ENCODE measurements around the gene APPL2.
"Not testable (repeated sequence)": the region's sequence is repeated elsewhere in the genome, so short reads cannot be mapped to it uniquely, and the experiment has no call there.

Gene APPL2

DNA sequence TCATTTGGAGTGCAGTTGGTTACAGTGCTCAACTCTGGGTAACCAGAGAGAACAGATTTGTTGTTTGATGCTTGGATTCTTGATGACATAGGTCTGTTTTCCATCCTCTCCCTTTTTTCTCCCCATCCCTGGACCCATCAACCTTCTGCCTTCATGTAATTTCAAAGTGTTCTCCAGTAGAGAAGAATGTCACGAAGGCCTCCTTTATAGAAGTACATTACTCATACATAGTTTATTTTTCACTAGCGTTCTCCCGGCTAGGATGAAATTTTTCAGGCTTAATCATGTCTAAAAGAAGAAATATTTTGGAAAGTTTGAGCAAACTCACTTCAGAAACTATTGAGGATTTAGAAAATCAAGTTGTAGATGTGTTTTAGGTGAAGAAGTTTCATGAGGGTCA is 20.9 kb upstream of the APPL2 start:
- in situ Hi-C loops (cut with MboI; ENCODE audit: low sequenced_read_pairs), result no loop called here

GRCh38 chr12:105256431-105256830 is 20.5 kb upstream of the APPL2 start:
- in situ Hi-C loops (cut with MboI; ENCODE audit: low sequenced_read_pairs), result not testable (repeated sequence)

GRCh38 chr12:105256011-105256410 is 20.0 kb upstream of the APPL2 start:
- in situ Hi-C loops (cut with MboI; ENCODE audit: low sequenced_read_pairs), result no loop called here

- in situ Hi-C loops (cut with MboI; ENCODE audit: low sequenced_read_pairs), result no loop called here
These were observed 18.0 kb upstream of the APPL2 start for GRCh38 chr12:105253866-105254513.

GRCh38 chr12:105252901-105253300 is 16.9 kb upstream of the APPL2 start:
- in situ Hi-C loops (cut with MboI; ENCODE audit: low sequenced_read_pairs), result no loop called here

GRCh38 chr12:105245776-105246427 is 9.9 kb upstream of the APPL2 start:
- in situ Hi-C loops (cut with MboI; ENCODE audit: low sequenced_read_pairs), result not testable (repeated sequence)

DNA sequence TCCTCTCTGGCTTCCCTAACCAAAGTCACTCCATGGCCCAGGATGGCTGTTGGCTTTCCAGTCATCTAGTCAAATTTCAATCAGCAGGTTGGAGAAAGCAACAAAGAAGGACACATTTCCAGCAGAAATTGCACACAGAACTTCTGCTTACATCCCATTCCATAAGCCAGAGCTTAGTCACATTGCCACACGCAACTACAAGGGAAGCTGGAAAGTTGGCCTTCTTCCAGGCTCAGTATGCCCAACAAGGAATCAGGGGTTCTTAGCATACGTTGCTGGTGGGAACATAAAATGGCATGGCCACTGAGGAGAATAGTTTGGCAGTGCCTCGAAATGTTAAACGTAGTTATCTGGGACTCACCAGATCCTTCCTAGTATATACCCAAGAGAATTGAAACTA is 9.3 kb upstream of the APPL2 start:
- in situ Hi-C loops (cut with MboI; ENCODE audit: low sequenced_read_pairs), result no loop called here

DNA sequence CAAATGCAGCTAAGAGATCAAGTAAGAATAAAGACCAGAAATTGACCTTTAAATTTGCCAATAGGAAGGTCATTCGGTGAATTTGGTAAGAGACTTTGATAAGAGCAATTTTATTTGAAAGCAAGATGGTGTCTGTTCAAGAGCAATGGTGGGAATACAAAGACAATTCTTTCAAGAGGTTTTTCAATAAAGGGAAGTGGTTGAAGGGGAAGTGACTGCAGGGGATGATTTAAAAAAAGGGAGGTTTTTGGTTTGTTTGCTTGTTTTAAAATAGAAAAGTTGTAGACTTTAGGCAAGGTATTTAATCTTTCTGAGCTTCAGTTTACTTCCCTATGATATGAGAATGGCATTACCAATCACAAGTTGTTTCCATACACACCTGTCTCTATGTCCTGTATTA is 4.3 kb upstream of the APPL2 start:
- in situ Hi-C loops (cut with MboI; ENCODE audit: low sequenced_read_pairs), result no loop called here

GRCh38 chr12:105239304-105239703 is 3.3 kb upstream of the APPL2 start:
- in situ Hi-C loops (cut with MboI; ENCODE audit: low sequenced_read_pairs), result no loop called here

DNA sequence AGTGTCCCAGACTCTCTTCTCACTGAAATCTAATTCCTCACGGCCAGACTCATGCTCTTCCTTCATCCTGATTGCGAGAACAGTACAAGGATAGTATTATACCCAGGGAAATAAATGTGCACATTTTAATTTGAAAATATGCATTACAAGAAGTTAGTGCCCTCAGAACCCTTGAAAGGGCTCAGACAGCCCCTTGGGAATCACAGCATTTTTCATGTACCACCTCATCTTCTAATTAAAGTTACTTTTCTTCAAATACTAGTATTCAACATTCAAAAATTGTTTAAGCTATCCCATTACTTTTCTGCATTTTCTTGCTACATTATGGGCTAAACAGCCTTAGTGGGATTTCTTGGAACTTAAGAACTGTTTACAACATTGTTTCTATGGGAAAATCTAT is 1.7 kb upstream of the APPL2 start:
- in situ Hi-C loops (cut with MboI; ENCODE audit: low sequenced_read_pairs), result no loop called here

DNA sequence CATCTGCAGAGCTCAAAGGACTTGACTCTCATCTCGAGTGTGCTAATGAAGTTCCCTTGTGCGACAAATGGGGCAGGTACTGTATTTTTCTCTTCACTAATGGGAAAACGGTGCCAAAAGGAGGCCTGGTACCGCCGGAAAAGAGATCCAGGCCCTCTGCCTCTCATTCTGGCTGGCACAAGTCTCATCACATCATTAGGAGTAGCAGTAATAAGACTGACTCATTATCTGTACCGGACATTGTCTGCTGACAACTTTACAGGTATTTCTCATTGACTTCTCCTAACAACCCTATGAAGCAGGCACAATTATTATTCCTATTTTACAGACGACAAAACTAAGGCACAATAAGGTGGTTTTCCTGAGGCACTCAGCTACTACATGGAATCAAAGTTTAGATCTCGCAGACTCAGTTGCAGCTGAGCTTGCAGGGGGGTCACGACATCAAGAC is 668 bp downstream of the APPL2 start:
- in situ Hi-C loops (cut with MboI; ENCODE audit: low sequenced_read_pairs), result no loop called here

GRCh38 chr12:105234197-105234596 is 1.8 kb downstream of the APPL2 start:
- in situ Hi-C loops (cut with MboI; ENCODE audit: low sequenced_read_pairs), result no loop called here

GRCh38 chr12:105233041-105233905 is 2.7 kb downstream of the APPL2 start:
- in situ Hi-C loops (cut with MboI; ENCODE audit: low sequenced_read_pairs), result no loop called here

- in situ Hi-C loops (cut with MboI; ENCODE audit: low sequenced_read_pairs), result no loop called here
These were observed 4.6 kb downstream of the APPL2 start for GRCh38 chr12:105231396-105231795.

GRCh38 chr12:105229371-105229770 is 6.6 kb downstream of the APPL2 start:
- in situ Hi-C loops (cut with MboI; ENCODE audit: low sequenced_read_pairs), result no loop called here

- in situ Hi-C loops (cut with MboI; ENCODE audit: low sequenced_read_pairs), result no loop called here
These were observed 7.0 kb downstream of the APPL2 start for GRCh38 chr12:105228966-105229365.

GRCh38 chr12:105228494-105228893 is 7.5 kb downstream of the APPL2 start:
- in situ Hi-C loops (cut with MboI; ENCODE audit: low sequenced_read_pairs), result no loop called here

- in situ Hi-C loops (cut with MboI; ENCODE audit: low sequenced_read_pairs), result no loop called here
These were observed 8.1 kb downstream of the APPL2 start for GRCh38 chr12:105227879-105228278.

DNA sequence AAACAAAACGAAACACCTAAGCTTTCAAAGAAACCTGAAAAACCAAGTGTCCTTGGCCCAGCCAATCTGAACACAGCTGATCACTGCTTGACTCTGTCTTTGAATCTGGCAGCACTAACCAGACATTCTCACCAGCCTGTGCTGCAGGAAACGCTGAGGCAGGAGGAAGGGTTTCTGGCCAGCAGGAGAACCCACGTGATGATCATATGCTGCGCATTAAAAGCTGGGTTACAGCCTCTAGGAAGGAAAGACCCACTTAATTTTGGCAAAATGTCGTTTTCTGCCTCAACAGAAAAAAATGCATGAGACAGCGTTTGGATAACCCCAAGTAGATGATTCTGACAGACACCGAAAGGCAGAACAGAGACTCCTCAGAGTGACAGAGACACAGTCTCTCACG is 9.8 kb downstream of the APPL2 start:
- in situ Hi-C loops (cut with MboI; ENCODE audit: low sequenced_read_pairs), result no loop called here

DNA sequence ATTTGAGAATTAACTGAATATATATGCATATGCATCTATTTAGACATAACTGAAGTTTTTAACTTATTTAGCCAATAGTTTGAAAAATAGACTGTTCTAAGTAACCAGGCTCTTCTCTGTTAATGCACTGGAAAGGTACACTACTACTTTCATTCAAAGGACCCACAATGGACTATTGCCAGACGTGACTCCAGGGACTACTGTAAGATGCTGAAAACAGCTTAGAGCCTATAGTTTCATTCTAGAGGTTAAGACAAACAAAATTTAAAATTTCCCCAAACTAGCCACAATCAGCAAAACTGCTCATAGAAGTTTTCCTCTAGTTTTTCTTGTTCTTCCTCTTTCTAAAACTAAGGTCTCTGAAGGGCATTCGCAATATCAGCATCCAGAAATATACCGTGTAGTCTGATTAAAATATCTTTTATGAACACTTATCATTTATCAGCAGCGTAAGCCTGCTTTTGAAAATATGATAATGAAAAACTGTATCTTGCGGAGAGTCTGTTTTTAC is 10.4 kb downstream of the APPL2 start:
- in situ Hi-C loops (cut with MboI; ENCODE audit: low sequenced_read_pairs), result no loop called here

DNA sequence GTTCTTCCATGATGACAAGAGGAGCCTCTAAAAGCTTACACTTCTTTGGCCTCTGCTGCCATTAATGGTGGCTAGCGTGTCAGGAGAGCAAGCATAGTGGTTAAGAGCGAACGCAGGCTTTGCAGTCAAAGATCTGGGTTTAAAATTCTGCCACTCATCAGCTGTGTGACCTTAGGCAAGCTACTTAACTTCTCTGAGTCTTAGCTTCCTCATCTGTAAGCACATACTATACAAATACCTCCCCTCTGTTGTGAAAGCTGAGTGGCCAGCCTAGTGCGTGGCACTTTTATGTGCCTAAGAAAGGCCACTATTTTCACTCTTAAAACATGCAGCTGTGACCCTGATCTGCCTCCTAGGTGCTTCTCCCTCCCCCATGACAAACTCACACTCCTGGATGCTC is 11.6 kb downstream of the APPL2 start:
- in situ Hi-C loops (cut with MboI; ENCODE audit: low sequenced_read_pairs), result no loop called here

- in situ Hi-C loops (cut with MboI; ENCODE audit: low sequenced_read_pairs), result no loop called here
These were observed 12.1 kb downstream of the APPL2 start for GRCh38 chr12:105223884-105224283.
